Right kidney (tissue), 9 donors: ENCODE data around the gene SLC2A10.
A peak's percentile ranks its signal among the peaks of the same experiment; 100 is the strongest.
"Not testable (repeated sequence)": the region's sequence is repeated elsewhere in the genome, so short reads cannot be mapped to it uniquely, and the experiment has no call there.

Experiments
- DNase-seq: peaks from one replicate; pipeline ENCODE4 v3.0.0-alpha.2; 2016
- long read RNA-seq, 8 donors: transcript quantifications; one replicate each; lab custom pipeline, GENCODE V29; 2026

The SLC2A10 gene
- long read RNA-seq, donor 1, full-length matches to known transcripts = 2 of 2 reads
- long read RNA-seq, donor 1, partial matches to known transcripts = 0 of 2 reads
- long read RNA-seq, donor 1, other reads (novel, unspliced or antisense) = 0 of 2 reads
- long read RNA-seq, donor 2, full-length matches to known transcripts = 4 of 15 reads
- long read RNA-seq, donor 2, partial matches to known transcripts = 11 of 15 reads
- long read RNA-seq, donor 2, other reads (novel, unspliced or antisense) = 0 of 15 reads
- long read RNA-seq, donor 3 = 0 reads
- long read RNA-seq, donor 4, full-length matches to known transcripts = 4 of 4 reads
- long read RNA-seq, donor 4, partial matches to known transcripts = 0 of 4 reads
- long read RNA-seq, donor 4, other reads (novel, unspliced or antisense) = 0 of 4 reads
- long read RNA-seq, donor 5, full-length matches to known transcripts = 4 of 4 reads
- long read RNA-seq, donor 5, partial matches to known transcripts = 0 of 4 reads
- long read RNA-seq, donor 5, other reads (novel, unspliced or antisense) = 0 of 4 reads
- long read RNA-seq, donor 6, full-length matches to known transcripts = 6 of 14 reads
- long read RNA-seq, donor 6, partial matches to known transcripts = 8 of 14 reads
- long read RNA-seq, donor 6, other reads (novel, unspliced or antisense) = 0 of 14 reads
- long read RNA-seq, donor 7, full-length matches to known transcripts = 2 of 39 reads
- long read RNA-seq, donor 7, partial matches to known transcripts = 37 of 39 reads
- long read RNA-seq, donor 7, other reads (novel, unspliced or antisense) = 0 of 39 reads
- long read RNA-seq, donor 8, full-length matches to known transcripts = 1 of 1 reads
- long read RNA-seq, donor 8, partial matches to known transcripts = 0 of 1 reads
- long read RNA-seq, donor 8, other reads (novel, unspliced or antisense) = 0 of 1 reads

- DNase-seq = peak; percentile 84
Observed at GRCh38 chr20:46709459-46710152, at the start of gene SLC2A10. Gene SLC2A10, plus strand, starts transcription at chr20:46709649. Its CDS starts 88 bp downstream, at chr20:46709737.

DNA sequence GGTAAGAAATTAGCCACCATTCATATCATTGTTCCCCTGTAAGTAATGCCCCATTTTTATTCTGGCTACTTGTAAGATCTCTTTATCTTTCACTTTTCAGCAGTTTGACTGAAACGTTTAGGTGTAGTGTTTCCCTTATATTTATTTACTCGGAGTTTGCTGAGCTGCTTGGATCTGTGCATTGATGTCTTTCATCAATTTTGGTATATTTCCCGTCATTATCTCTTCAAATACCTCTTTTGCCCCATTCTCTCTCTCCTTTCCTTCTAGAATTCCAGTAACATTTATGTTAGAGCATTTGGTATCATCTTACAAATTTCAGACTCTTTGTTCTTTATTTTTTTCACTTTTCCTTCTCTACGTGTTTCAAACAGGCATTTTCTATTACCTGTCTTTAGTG lies 49.0 kb upstream of the SLC2A10 start:
- no peak for DNase-seq

- no peak for DNase-seq
Observed at GRCh38 chr20:46661659-46662058, 47.8 kb upstream of the SLC2A10 start.

DNA sequence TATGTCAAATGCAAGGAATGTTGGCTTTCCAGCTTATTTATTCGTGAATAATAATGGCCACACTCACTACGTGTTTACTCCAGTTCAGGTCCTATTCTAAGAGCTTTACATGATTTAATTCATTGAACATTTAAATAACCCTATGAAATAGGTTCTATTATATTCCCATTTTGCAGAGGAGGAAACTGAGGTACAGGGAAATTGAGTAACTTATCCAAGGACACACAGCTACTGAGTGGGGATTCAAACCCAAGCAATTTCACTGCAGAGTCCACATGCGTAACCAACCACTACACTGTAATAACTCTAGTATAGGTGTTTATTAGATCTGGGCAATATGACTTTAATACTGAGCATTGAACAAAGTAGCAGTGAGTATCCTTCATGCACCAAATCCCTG lies 45.9 kb upstream of the SLC2A10 start:
- no peak for DNase-seq

DNA sequence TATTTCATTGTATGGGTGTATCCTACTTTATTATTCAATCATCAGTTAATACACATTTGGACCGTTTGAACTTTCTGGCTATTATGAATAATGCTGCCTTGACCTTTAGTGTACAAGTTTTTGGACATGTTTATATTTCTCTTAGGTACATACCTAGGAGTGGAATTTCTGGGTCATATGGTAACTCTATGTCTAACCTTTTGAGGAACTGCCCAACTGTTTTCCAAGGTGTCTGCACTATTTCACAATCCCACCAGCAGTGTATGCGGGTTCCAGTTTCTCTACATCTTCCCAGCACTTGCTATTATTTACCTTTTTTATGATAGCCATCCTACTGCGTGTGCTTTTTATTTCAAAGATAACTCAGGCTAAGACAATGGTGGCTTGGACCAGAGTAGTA lies 43.8 kb upstream of the SLC2A10 start:
- DNase-seq = no peak

GRCh38 chr20:46666306-46666705 lies 43.1 kb upstream of the SLC2A10 start:
- no peak for DNase-seq

DNA sequence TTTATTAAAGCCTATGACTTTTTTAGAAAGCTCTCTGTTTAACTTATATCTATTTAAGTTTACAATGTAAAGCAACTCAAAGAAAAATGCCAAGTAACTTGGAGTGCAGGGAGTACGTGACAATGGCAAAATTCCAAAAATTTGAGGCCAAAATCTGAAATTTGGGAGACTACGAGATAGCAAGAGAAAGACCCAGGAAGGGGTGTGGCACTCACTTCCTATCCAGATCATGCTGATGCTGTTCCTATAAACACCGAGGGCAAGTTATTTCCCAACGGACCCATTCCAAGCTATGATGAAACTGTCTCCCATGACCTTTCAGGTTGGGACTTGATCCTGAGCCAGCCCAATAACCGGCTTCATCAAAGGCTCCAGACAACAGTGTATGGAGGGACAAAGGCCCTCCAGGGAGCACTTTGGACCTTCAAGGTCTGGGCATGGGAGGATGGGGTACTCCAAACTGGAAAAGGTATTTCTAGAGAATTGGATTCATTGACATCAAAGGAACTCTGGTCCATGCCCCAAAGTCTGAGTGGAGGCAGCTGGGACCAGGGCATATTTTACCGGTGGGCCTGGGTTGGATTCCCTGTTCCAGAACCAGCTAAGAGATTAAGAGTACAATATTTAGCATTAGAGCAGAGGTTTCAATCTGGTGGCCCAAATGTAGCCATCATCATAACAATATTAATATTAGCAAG lies 42.5 kb upstream of the SLC2A10 start:
- no peak for DNase-seq

- DNase-seq = no peak
Observed at GRCh38 chr20:46670228-46670584, 39.2 kb upstream of the SLC2A10 start.

GRCh38 chr20:46670585-46671584 lies 38.6 kb upstream of the SLC2A10 start:
- no peak for DNase-seq

- no peak for DNase-seq
Observed at GRCh38 chr20:46671866-46672542, 37.4 kb upstream of the SLC2A10 start.

DNA sequence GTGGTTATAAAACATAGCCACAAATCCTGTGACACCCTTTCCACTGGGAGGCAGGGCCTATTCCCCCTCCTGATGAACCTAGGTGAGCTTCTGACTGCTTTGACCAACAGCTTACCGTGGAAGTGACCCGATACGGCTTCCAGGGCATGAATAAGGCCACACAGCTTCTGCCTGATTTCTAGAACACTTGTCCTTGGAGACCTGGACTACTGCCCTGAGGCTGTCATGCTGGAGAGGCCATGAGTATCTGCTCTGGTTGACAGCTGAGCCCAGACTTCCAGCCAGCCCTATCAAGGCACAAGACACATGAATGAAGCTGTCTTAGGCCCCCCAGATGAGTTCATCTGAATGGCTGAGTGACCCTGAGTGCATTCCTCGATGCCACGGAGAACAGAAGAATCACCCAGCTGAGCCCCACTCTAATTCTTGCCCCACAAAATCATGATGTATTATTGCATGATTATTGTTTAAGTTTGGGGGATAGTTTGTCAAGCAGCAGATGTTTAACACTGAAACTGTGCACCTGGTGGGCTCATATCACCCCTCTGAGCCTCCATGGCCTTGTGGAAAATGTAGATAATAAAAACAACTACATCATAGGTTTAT lies 36.8 kb upstream of the SLC2A10 start:
- no peak for DNase-seq

GRCh38 chr20:46673394-46674252 lies 35.8 kb upstream of the SLC2A10 start:
- no peak for DNase-seq

DNA sequence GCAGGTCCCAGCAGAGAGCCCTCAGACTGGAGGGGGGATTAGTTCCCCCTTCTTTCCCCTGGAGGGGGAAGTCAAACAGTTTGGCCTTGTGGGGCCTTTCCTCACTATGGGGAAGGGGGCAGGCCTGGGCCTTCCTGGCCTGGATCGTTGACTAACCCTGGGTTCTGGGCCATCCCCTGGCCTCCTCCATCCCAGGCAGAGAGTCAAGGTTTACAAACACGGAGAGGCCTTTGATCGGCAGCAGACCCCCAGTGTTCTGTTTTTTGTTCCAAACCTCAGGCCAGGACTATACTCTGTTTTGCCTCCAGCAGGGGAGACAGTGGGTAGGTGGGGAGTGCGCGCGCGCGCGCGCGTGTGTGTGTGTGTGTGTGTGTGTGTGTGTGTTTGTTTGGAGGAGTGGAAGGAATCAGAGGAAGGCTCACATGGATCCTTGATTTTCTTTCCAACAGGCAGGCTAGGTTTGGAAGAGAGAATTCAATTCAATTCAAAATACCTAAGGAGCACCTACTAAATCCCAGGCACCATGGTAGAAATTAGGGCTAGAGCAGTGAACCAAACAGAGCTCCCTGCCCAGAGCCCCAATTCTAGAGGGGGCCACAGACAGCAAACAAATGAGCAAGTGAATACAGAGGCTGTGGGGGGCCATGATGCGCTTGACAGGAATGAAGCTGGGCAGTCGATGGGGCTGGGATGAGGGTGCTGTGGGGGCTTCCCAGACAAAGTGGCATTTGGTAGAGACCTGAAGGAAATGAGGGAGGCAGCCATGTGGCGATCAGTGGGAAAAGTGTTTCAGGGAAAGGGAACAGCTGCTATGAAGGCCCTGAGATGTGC lies 35.0 kb upstream of the SLC2A10 start:
- peak; percentile 35 for DNase-seq

DNA sequence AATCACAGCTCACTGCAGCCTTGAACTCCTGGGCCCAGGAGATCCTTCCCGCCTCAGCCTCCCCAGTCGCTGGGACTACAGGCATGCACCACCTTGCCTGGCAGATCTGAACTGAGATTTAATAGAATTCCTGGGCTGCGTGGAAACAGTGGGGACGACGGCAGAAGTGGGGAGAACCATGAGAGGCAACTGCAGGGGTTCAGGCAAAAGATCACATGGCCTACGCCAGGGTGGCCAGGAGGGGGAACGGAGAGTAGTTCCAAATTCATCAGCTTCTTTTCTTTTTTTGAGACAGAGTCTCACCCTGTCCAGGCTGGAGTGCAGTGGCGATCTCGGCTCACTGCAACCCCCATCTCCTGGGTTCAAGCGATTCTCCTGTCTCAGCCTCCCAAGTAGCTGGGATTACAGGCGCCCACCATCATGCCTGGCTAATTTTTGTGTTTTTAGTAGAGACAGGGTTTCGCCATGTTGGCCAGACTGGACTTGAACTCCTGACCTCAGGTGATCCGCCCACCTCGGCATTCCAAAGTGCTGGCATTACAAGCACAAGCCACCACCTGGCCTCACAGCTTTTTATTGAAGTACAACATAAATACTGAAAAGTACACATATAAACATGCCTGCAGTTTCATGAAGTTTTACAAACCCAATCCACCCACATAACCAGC lies 32.7 kb upstream of the SLC2A10 start:
- not testable (repeated sequence) for DNase-seq

DNA sequence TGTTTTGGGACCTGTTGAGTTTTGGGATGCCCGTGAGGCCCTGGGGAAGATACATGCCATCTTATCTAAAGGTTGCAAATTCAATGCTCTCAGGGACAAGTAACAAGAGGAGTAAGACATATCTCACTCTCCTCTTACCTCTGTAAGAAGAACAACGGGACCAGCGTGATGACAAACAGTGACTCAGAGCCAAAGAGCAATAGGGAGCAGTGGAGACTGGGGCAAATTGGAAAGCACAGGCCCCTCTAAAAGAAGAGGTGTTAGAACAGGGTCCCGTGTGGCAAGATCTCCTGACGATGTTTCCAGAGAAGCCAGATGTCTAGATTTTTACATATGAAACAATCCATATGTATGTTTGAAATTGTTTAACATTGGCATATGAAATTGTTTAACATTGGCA lies 31.8 kb upstream of the SLC2A10 start:
- DNase-seq = no peak

GRCh38 chr20:46678516-46678915 lies 30.9 kb upstream of the SLC2A10 start:
- DNase-seq = no peak

GRCh38 chr20:46680684-46681031 lies 28.8 kb upstream of the SLC2A10 start:
- no peak for DNase-seq
